GM12878 (cell line): ENCODE measurements around the gene NPC1. TPM values are rescaled to one million over a fixed set of nuclear protein-coding genes. Genes with fewer than 3 reads are reported as not detected.
A peak's percentile ranks its signal among the peaks of the same experiment; 100 is the strongest.

Experiments
- ASH2L ChIP-seq: fragments of 300-600, 200-600 bp; sonication (generic); IDR thresholded peaks from 2 replicates; pipeline ENCODE4 v1.6.1; 2017; ENCODE audit warnings: low read depth, mild to moderate bottlenecking, borderline replicate concordance
- BCL11A ChIP-seq: IDR thresholded peaks from 2 replicates; pipeline ENCODE4 v1.6.1; 2011; ENCODE audit warnings: low read depth, low read length
- BRCA1 ChIP-seq: IDR thresholded peaks from 2 replicates; pipeline ENCODE4 v1.6.1; 2011; ENCODE audit warnings: low read depth, low read length, improper control_type of control experiment
- FOS ChIP-seq: IDR thresholded peaks from 3 replicates; pipeline ENCODE4 v1.6.1; 2011; ENCODE audit warnings: borderline replicate concordance; ENCODE audit not compliant: insufficient read length; ENCODE audit errors: extremely low read depth
- FOXK2 ChIP-seq: fragments of 450-650 bp; IDR thresholded peaks from 2 replicates; pipeline ENCODE4 v1.6.1; 2017; ENCODE audit warnings: mild to moderate bottlenecking, moderate library complexity
- IKZF1 ChIP-seq: fragments of 450-650 bp; conservative IDR thresholded peaks from 2 replicates; pipeline ENCODE4 v1.6.1; 2017; ENCODE audit warnings: antibody characterized with exemption, mild to moderate bottlenecking
- IKZF2 ChIP-seq, 2 experiments: fragments of 450-650 bp; IDR thresholded peaks; 2 replicates each; pipeline ENCODE4 v1.6.1; 2017; ENCODE audit warnings: mild to moderate bottlenecking in 2 of 2, moderate library complexity in 2 of 2
- MTA2 ChIP-seq: fragments of 450-650 bp; IDR thresholded peaks from 2 replicates; pipeline ENCODE4 v1.6.1; 2016; ENCODE audit warnings: low read depth, mild to moderate bottlenecking, moderate library complexity
- NBN ChIP-seq: fragments of 450-650 bp; IDR thresholded peaks from 2 replicates; pipeline ENCODE4 v1.6.1; 2016
- NFYB ChIP-seq: IDR thresholded peaks from 2 replicates; pipeline ENCODE4 v1.6.1; 2011; ENCODE audit warnings: low read depth, mild to moderate bottlenecking, low read length, improper control_type of control experiment, moderate library complexity; ENCODE audit not compliant: insufficient read depth
- PAX8 ChIP-seq: fragments of 450-650 bp; IDR thresholded peaks from 2 replicates; pipeline ENCODE4 v1.6.1; 2017; ENCODE audit warnings: mild to moderate bottlenecking, moderate library complexity
- PML ChIP-seq: IDR thresholded peaks from 2 replicates; pipeline ENCODE4 v1.6.1; 2012; ENCODE audit warnings: low read length, inconsistent platforms
- POLR2AphosphoS2 ChIP-seq: IDR thresholded peaks from 2 replicates; pipeline ENCODE4 v1.6.1; 2011; ENCODE audit warnings: low read depth, mild to moderate bottlenecking, low read length, improper control_type of control experiment, moderate library complexity
- RAD51 ChIP-seq: fragments of 450-650 bp; IDR thresholded peaks from 2 replicates; pipeline ENCODE4 v1.6.1; 2016; ENCODE audit warnings: moderate library complexity, mild to moderate bottlenecking, inconsistent platforms
- RELA ChIP-seq: fragments of 450-650 bp; IDR thresholded peaks from 2 replicates; pipeline ENCODE4 v1.8.0; 2014; ENCODE audit warnings: borderline replicate concordance; ENCODE audit not compliant: partially characterized antibody
- RELB ChIP-seq: fragments of 450-650 bp; IDR thresholded peaks from 2 replicates; pipeline ENCODE4 v1.6.1; 2017; ENCODE audit warnings: low read depth, mild to moderate bottlenecking, moderate library complexity
- ZNF592 ChIP-seq: fragments of 450-650 bp; IDR thresholded peaks from 2 replicates; pipeline ENCODE4 v1.6.1; 2017; ENCODE audit warnings: mild to moderate bottlenecking, moderate library complexity
- polyA plus RNA-seq, 11 experiments: library from polyadenylated mRNA; depleted of rRNA in 4 of 11; unstranded in 6 of 11; stranded (reverse) in 5 of 11; fragments of >200 nt; fragmentation: Nextera tagmentation in 4 of 11; fragmentation: Illumina TruSeq in 1 of 11; extraction: Ambion mirVana in 4 of 11; extraction: Trizol in 1 of 11; gene quantifications; 1 replicate in 1 of 11; 2 replicates in 10 of 11; pipeline versions ENCODE4 v1.2.1 to v1.2.3, GENCODE V29; 2011 to 2016; ENCODE audit warnings: inconsistent platforms in 2 of 11, missing spikeins in 2 of 11, low read depth in 1 of 11
- total RNA-seq, 4 experiments: library from RNA; depleted of rRNA in 3 of 4; stranded (reverse); fragments of >200 nt in 3 of 4; fragmentation: Illumina TruSeq in 1 of 4; extraction: Trizol in 1 of 4; gene quantifications; 2 replicates each; pipeline versions ENCODE4 v1.2.1 to v1.2.3, GENCODE V29; 2013 to 2021
- TF ChIP-seq, protein P1 (sequence below): IDR thresholded peaks from 2 replicates; pipeline ENCODE4 v1.6.1; 2012; ENCODE audit warnings: low read length, inconsistent platforms
- TF ChIP-seq, protein P2 (sequence below): fragments of 450-650 bp; IDR thresholded peaks from 2 replicates; pipeline ENCODE4 v1.6.1; 2017; ENCODE audit warnings: mild to moderate bottlenecking, low read depth, inconsistent platforms; ENCODE audit not compliant: poor library complexity, severe bottlenecking
- TF ChIP-seq, protein P3 (sequence below): fragments of 450-650 bp; IDR thresholded peaks from 2 replicates; pipeline ENCODE4 v1.6.1; 2016; ENCODE audit warnings: mild to moderate bottlenecking

The NPC1 gene
- total and polyA plus RNA-seq, 10 of the 15 experiments (the other 5 are each of a cell fraction or from before 2014, with no cell fraction given): 10.1 to 45.2 (median 19.4) TPM

- TF ChIP-seq FOXK2 (no peak), IKZF1 (peak; percentile 40; the same call in 1 of the 2 replicates), RELB (peak; percentile 94), ASH2L (0 out of 2 replicates have a peak, but pooled peaks have one; percentile 13), FOS (no peak), IKZF2 (IDR thresholded peaks at IDR 0.05) (peak; percentile 47 to 61; a peak in 3 of 4 replicates), RELA (peak; percentile 39), BRCA1 (no peak), RAD51 (no peak), NFYB (no peak), PAX8 (no peak), NBN (peak; percentile 56; the same call in 1 of the 2 replicates), BCL11A (no peak), POLR2AphosphoS2 (no peak), PML (no peak), ZNF592 (peak; percentile 52; the same call in 1 of the 2 replicates), MTA2 (peak; percentile 61)
- TF ChIP-seq, protein P1, sequence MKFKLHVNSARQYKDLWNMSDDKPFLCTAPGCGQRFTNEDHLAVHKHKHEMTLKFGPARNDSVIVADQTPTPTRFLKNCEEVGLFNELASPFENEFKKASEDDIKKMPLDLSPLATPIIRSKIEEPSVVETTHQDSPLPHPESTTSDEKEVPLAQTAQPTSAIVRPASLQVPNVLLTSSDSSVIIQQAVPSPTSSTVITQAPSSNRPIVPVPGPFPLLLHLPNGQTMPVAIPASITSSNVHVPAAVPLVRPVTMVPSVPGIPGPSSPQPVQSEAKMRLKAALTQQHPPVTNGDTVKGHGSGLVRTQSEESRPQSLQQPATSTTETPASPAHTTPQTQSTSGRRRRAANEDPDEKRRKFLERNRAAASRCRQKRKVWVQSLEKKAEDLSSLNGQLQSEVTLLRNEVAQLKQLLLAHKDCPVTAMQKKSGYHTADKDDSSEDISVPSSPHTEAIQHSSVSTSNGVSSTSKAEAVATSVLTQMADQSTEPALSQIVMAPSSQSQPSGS: peak; percentile 43; the same call in 1 of the 2 replicates
- TF ChIP-seq, protein P2, sequence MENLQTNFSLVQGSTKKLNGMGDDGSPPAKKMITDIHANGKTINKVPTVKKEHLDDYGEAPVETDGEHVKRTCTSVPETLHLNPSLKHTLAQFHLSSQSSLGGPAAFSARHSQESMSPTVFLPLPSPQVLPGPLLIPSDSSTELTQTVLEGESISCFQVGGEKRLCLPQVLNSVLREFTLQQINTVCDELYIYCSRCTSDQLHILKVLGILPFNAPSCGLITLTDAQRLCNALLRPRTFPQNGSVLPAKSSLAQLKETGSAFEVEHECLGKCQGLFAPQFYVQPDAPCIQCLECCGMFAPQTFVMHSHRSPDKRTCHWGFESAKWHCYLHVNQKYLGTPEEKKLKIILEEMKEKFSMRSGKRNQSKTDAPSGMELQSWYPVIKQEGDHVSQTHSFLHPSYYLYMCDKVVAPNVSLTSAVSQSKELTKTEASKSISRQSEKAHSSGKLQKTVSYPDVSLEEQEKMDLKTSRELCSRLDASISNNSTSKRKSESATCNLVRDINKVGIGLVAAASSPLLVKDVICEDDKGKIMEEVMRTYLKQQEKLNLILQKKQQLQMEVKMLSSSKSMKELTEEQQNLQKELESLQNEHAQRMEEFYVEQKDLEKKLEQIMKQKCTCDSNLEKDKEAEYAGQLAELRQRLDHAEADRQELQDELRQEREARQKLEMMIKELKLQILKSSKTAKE: peak; percentile 44
- TF ChIP-seq, protein P3, sequence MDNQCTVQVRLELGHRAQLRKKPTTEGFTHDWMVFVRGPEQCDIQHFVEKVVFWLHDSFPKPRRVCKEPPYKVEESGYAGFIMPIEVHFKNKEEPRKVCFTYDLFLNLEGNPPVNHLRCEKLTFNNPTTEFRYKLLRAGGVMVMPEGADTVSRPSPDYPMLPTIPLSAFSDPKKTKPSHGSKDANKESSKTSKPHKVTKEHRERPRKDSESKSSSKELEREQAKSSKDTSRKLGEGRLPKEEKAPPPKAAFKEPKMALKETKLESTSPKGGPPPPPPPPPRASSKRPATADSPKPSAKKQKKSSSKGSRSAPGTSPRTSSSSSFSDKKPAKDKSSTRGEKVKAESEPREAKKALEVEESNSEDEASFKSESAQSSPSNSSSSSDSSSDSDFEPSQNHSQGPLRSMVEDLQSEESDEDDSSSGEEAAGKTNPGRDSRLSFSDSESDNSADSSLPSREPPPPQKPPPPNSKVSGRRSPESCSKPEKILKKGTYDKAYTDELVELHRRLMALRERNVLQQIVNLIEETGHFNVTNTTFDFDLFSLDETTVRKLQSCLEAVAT: 0 out of 2 replicates have a peak, but pooled peaks have one; percentile 18
These were observed 31.2 kb upstream of the NPC1 start (continued) for GRCh38 chr18:23617412-23618014.
